Neural crest cell (in vitro differentiated cells): Measurements from ENCODE around the gene POLQ. TPM values are rescaled to one million over a fixed set of nuclear protein-coding genes. Genes with fewer than 3 reads are reported as not detected.

Source experiments
- DNase-seq: peaks from one replicate; pipeline ENCODE4 v3.0.0; 2021; ENCODE audit warnings: low read depth, mixed read lengths, low spot score
- H3K27ac Mint-ChIP-seq: one replicate; pipeline ENCODE4 v1.8.0; 2021; ENCODE audit warnings: mild to moderate bottlenecking, mixed read lengths; ENCODE audit not compliant: unreplicated experiment
- H3K27me3 Mint-ChIP-seq: 2 replicates; pipeline ENCODE4 v1.8.0; 2021; ENCODE audit warnings: low read depth, mild to moderate bottlenecking, mixed read lengths
- H3K36me3 Mint-ChIP-seq: 2 replicates; pipeline ENCODE4 v1.8.0; 2021; ENCODE audit warnings: low read depth, mild to moderate bottlenecking, mixed read lengths
- H3K4me1 Mint-ChIP-seq: 2 replicates; pipeline ENCODE4 v1.8.0; 2021; ENCODE audit warnings: mixed read lengths
- H3K4me3 Mint-ChIP-seq: one replicate; pipeline ENCODE4 v1.8.0; 2021; ENCODE audit warnings: mild to moderate bottlenecking, mixed read lengths
- H3K9me3 Mint-ChIP-seq: 2 replicates; pipeline ENCODE4 v1.8.0; 2021; ENCODE audit warnings: mixed read lengths
- total RNA-seq: library from RNA; stranded (reverse); gene quantifications from 2 replicates; pipeline ENCODE4 v1.2.1, GENCODE V29; 2021
- TF ChIP-seq, protein P1 (sequence below): fragments of 200-600 bp; sonication (generic); conservative IDR thresholded peaks from 2 replicates; pipeline ENCODE4 v1.5.0; 2021; ENCODE audit warnings: antibody characterized with exemption, mild to moderate bottlenecking

POLQ gene
- total RNA-seq, 1 donor from 2014 or later: 17.8 TPM

DNA sequence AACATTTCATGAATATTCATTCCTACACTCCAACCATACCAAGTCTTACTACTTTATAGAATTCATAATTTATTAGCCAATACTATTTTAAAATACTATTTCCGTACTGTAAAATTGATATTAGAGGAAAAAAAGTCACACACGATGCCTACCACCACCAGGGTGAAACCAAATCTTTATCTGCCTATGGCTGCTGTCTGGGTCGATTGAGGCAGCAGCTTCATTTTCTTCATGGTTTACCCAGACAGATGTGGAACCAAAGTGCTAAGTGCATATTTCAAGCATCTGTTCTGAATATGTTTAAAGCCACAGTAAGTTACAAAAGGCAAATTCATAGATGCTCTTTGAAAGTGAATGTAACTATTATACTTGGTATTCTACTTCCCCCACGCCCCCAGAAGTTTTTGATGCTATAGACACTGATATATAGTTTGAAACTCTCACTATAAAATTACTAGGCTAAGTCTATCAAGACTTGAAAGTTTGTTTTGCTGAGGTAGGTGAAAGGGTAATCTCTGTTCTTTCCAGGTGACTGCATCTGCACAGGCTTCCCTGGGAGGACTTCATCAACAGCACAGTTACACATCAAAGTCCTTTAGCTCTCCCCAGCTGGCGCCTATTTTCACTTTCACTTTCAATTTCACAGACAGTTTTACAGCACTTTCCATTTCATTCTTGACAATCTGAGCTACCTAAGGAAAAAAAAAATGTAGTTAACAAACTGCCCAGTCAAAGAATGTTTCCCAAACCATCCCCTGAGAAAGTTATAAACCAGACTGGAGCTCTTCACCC lies 113.9 kb downstream of the POLQ start:
- H3K9me3 Mint-ChIP-seq: no peaks in the 10 kb centered on the region
- no peak overlapping the region for H3K4me3 Mint-ChIP-seq
- no peak overlapping the region for H3K27ac Mint-ChIP-seq
- no peak for DNase-seq
- no peaks in the 10 kb centered on the region for H3K27me3 Mint-ChIP-seq
- TF ChIP-seq, protein P1, sequence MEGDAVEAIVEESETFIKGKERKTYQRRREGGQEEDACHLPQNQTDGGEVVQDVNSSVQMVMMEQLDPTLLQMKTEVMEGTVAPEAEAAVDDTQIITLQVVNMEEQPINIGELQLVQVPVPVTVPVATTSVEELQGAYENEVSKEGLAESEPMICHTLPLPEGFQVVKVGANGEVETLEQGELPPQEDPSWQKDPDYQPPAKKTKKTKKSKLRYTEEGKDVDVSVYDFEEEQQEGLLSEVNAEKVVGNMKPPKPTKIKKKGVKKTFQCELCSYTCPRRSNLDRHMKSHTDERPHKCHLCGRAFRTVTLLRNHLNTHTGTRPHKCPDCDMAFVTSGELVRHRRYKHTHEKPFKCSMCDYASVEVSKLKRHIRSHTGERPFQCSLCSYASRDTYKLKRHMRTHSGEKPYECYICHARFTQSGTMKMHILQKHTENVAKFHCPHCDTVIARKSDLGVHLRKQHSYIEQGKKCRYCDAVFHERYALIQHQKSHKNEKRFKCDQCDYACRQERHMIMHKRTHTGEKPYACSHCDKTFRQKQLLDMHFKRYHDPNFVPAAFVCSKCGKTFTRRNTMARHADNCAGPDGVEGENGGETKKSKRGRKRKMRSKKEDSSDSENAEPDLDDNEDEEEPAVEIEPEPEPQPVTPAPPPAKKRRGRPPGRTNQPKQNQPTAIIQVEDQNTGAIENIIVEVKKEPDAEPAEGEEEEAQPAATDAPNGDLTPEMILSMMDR: no peak
- H3K36me3 Mint-ChIP-seq: peaks cover 32% of the 10 kb centered on the region
- H3K4me1 Mint-ChIP-seq: no peaks in the 10 kb centered on the region

DNA sequence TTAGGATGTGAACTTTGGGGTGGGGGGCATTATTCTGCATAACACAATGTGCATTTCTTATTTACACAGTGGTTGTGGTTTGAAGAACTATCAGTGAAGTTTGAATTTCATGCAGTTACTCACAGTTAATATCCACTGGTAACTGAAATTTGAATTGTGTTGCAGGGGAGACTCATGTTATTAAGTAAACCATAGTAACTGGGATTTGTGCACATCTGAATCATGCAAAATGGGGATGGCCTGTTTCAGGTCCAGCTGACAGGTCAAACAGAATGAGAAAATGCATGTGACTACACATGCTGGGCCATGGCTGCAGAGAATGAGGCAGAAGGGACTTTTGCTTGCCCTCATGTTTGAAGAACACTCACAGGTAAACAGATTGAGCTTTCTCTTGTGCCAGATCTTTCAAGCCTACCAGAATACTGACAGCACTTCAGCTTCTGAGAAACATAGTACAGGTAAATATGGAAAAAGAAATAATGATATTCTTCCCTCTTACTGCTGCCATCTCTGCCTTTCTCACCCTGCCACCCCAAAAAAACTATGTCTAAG lies 115.0 kb downstream of the POLQ start:
- Mint-ChIP-seq H3K27me3 (no peaks in the 10 kb centered on the region), H3K4me3 (no peak overlapping the region), H3K9me3 (no peaks in the 10 kb centered on the region), H3K27ac (no peak overlapping the region), H3K4me1 (no peaks in the 10 kb centered on the region), H3K36me3 (peaks cover 36% of the 10 kb centered on the region)
- DNase-seq: no peak
- TF ChIP-seq, protein P1: no peak

DNA sequence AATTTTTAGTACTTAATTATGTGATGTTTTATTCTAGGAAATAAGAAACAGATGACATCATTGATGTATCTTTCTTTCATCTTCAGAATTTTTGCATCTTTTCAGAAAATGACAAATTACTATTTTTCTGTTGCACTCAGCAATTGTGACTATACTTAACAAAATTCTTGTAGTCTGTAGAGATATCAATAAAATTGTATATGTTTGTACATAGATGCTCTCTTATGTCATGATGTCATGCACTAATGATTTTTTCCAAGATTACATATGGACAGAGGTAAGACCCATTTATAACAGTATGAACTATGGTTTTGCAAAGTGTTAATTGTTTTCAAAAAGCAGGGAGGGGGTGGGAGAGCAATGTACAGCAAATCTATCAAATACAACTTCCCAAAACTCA lies 121.2 kb downstream of the POLQ start:
- Mint-ChIP-seq H3K36me3 (peaks cover 26% of the 10 kb centered on the region), H3K4me3 (no peak overlapping the region), H3K4me1 (no peaks in the 10 kb centered on the region), H3K27ac (no peak overlapping the region), H3K9me3 (no peaks in the 10 kb centered on the region), H3K27me3 (no peaks in the 10 kb centered on the region)
- DNase-seq: no peak
- TF ChIP-seq, protein P1: no peak

DNA sequence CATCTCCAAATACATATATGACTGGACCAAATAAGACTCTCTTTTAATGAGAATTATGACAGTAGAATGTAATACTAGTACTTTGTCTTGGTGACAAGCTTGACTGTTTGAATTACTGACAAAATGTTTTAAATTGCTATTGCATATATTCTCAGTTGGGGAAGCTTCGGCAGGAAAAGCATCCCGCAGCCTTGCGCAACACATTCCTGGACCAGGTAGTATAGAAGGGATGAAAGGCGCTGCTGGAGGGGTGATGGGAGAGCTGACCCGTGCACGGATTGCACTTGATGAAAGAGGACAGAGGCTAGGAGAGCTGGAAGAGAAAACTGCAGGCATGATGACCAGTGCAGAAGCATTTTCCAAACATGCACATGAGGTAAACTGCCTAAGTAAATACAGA lies 127.6 kb downstream of the POLQ start:
- no peaks in the 10 kb centered on the region for H3K27me3 Mint-ChIP-seq
- no peak overlapping the region for H3K4me3 Mint-ChIP-seq
- no peak overlapping the region for H3K27ac Mint-ChIP-seq
- no peaks in the 10 kb centered on the region for H3K4me1 Mint-ChIP-seq
- TF ChIP-seq, protein P1: no peak
- H3K36me3 Mint-ChIP-seq: peaks cover 7% of the 10 kb centered on the region
- no peak for DNase-seq
- H3K9me3 Mint-ChIP-seq: no peaks in the 10 kb centered on the region

DNA sequence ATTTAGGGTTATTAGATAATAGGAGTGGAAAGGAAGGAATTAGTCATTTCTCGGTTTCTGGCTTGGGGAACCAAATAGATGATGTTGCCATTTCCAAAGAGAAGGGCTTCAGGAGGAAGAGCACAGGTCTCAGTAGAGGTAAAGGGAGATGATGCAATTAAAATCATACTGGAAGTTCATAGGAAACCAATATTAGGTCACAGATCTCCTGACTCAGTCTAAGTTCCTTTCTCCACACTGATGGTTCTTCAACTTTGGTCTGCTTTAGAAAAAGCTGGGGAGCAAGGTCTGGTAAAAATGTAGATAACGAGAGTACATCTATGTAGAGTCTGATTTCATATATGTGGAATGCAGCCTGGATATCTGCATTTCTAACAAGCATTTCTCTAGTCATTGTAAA lies 130.9 kb downstream of the POLQ start:
- no peaks in the 10 kb centered on the region for H3K4me1 Mint-ChIP-seq
- DNase-seq: no peak
- H3K4me3 Mint-ChIP-seq: no peak overlapping the region
- H3K36me3 Mint-ChIP-seq: no peaks in the 10 kb centered on the region
- H3K27me3 Mint-ChIP-seq: no peaks in the 10 kb centered on the region
- H3K27ac Mint-ChIP-seq: no peak overlapping the region
- H3K9me3 Mint-ChIP-seq: no peaks in the 10 kb centered on the region
- TF ChIP-seq, protein P1: no peak
